CD14-positive monocyte (primary cell): Measurements from ENCODE around the gene SPON1. TPM values are rescaled to one million over a fixed set of nuclear protein-coding genes. Genes with fewer than 3 reads are reported as not detected.

Source experiments
- DNase-seq, 3 donors: peaks; one replicate each; pipeline ENCODE4 v3.0.0-alpha.2; 2011 to 2022
- H2AFZ ChIP-seq: 2 replicates; pipeline ENCODE4 v1.6.0; 2012; ENCODE audit warnings: mild to moderate bottlenecking, low read depth, low read length, inconsistent platforms; ENCODE audit not compliant: insufficient read depth, poor library complexity, severe bottlenecking
- H3K27ac ChIP-seq, 2 donors: 1 replicate in 1 of 2; 2 replicates in 1 of 2; pipeline ENCODE4 v1.5.1; 2012 to 2013; ENCODE audit warnings: low read length in 2 of 2, control low read depth in 1 of 2, inconsistent platforms in 1 of 2, low read depth in 1 of 2, mild to moderate bottlenecking in 1 of 2
- H3K27me3 ChIP-seq, 2 donors: one replicate each; pipeline versions ENCODE4 v1.6.0 to v1.6.1; 2011 to 2013; ENCODE audit warnings: low read length in 2 of 2; ENCODE audit not compliant: control insufficient read depth in 2 of 2, insufficient read depth in 2 of 2
- H3K36me3 ChIP-seq, 2 donors: replicated peaks in 1 of 2; 1 replicate in 1 of 2; 2 replicates in 1 of 2; pipeline versions ENCODE4 v1.5.1 to v1.6.1; 2012 to 2013; ENCODE audit warnings: low read length in 2 of 2, control low read depth in 1 of 2, inconsistent platforms in 1 of 2, mild to moderate bottlenecking in 1 of 2; ENCODE audit not compliant: insufficient read depth in 2 of 2, control insufficient read depth in 1 of 2
- H3K4me1 ChIP-seq, 2 donors: 1 replicate in 1 of 2; 2 replicates in 1 of 2; pipeline versions ENCODE4 v1.5.1 to v1.6.1; 2012 to 2013; ENCODE audit warnings: low read length in 2 of 2, control low read depth in 1 of 2, inconsistent platforms in 1 of 2, mild to moderate bottlenecking in 1 of 2, moderate library complexity in 1 of 2; ENCODE audit not compliant: insufficient read depth in 2 of 2, control insufficient read depth in 1 of 2
- H3K4me2 ChIP-seq: replicated peaks from 2 replicates; pipeline ENCODE3; 2012; ENCODE audit warnings: low read length, moderate library complexity, mild to moderate bottlenecking; ENCODE audit not compliant: poor library complexity, severe bottlenecking; ENCODE audit errors: extremely low read depth
- H3K4me3 ChIP-seq, 3 experiments: fragments of 200-600 bp in 1 of 3; sonication (generic) in 1 of 3; replicated peaks in 1 of 3; 1 replicate in 2 of 3; 2 replicates in 1 of 3; pipeline ENCODE4 v1.5.1; 2011 to 2013; ENCODE audit warnings: low read length in 3 of 3, mild to moderate bottlenecking in 3 of 3, control low read depth in 2 of 3, low read depth in 2 of 3, inconsistent platforms in 1 of 3, moderate library complexity in 1 of 3
- H3K79me2 ChIP-seq: 2 replicates; pipeline ENCODE4 v1.6.0; 2012; ENCODE audit warnings: mild to moderate bottlenecking, control low read depth, inconsistent platforms, low read length, moderate library complexity; ENCODE audit not compliant: insufficient read depth
- H3K9ac ChIP-seq: 2 replicates; pipeline ENCODE4 v1.6.0; 2017; ENCODE audit warnings: low read length, mild to moderate bottlenecking; ENCODE audit not compliant: insufficient read depth, poor library complexity, severe bottlenecking
- H3K9me3 ChIP-seq, 2 donors: replicated peaks in 1 of 2; 1 replicate in 1 of 2; 2 replicates in 1 of 2; pipeline versions ENCODE4 v1.5.1 to v1.6.1; 2012 to 2013; ENCODE audit warnings: low read length in 2 of 2, control low read depth in 1 of 2; ENCODE audit not compliant: control insufficient read depth in 1 of 2, insufficient read depth in 1 of 2
- H4K20me1 ChIP-seq: 2 replicates; pipeline ENCODE4 v1.6.0; 2012; ENCODE audit warnings: mild to moderate bottlenecking, low read length, control low read depth, moderate library complexity; ENCODE audit not compliant: insufficient read depth
- H3K27ac Mint-ChIP-seq, 7 donors: one replicate each; pipeline ENCODE4 v1.8.0; 2020; ENCODE audit warnings: mild to moderate bottlenecking in 7 of 7, mixed read lengths in 7 of 7, moderate library complexity in 6 of 7, inconsistent platforms in 2 of 7
- H3K27me3 Mint-ChIP-seq, 3 donors: one replicate each; pipeline ENCODE4 v1.8.0; 2021 to 2022; ENCODE audit warnings: low read depth in 3 of 3, mild to moderate bottlenecking in 3 of 3, mixed read lengths in 3 of 3, moderate library complexity in 3 of 3, inconsistent platforms in 1 of 3
- H3K36me3 Mint-ChIP-seq, 2 donors: one replicate each; pipeline ENCODE4 v1.8.0; 2020; ENCODE audit warnings: mixed read lengths in 2 of 2, inconsistent platforms in 1 of 2, mild to moderate bottlenecking in 1 of 2
- H3K4me1 Mint-ChIP-seq: one replicate; pipeline ENCODE4 v1.8.0; 2020; ENCODE audit warnings: mild to moderate bottlenecking, mixed read lengths
- H3K4me3 Mint-ChIP-seq, 2 donors: one replicate each; pipeline ENCODE4 v1.8.0; 2020; ENCODE audit warnings: mild to moderate bottlenecking in 2 of 2, mixed read lengths in 2 of 2, moderate library complexity in 1 of 2
- H3K9me3 Mint-ChIP-seq, 7 donors: one replicate each; pipeline ENCODE4 v1.8.0; 2020 to 2022; ENCODE audit warnings: mixed read lengths in 7 of 7, mild to moderate bottlenecking in 6 of 7, moderate library complexity in 6 of 7, inconsistent platforms in 2 of 7
- WGBS: methylation state at CpG from one replicate; pipeline ENCODE4 v1.1.5; 2013; ENCODE audit warnings: missing lambda C conversion rate; ENCODE audit not compliant: insufficient coverage; 5-methylcytosine and 5-hydroxymethylcytosine counted together
- intact Hi-C, 2 donors: fragments of 100-400 bp; cut with micrococcal nuclease; formaldehyde crosslinking; loops; one replicate each; pipeline versions ENCODE4 v1.15.0 to v1.15.1; 2023
- polyA plus RNA-seq, 3 donors: library from polyadenylated mRNA; depleted of rRNA in 1 of 3; unstranded in 2 of 3; stranded (reverse) in 1 of 3; fragments of 300-500 nt in 2 of 3; fragments of >200 nt in 1 of 3; fragmentation: Illumina TruSeq in 2 of 3; gene quantifications; 1 replicate in 2 of 3; 2 replicates in 1 of 3; pipeline ENCODE4 v1.2.3, GENCODE V29; 2012 to 2021
- TF ChIP-seq, protein P1 (sequence below): fragments of 200-600 bp; IDR thresholded peaks from one replicate; pipeline ENCODE4 v1.8.0; 2022; ENCODE audit warnings: antibody characterized with exemption, mild to moderate bottlenecking

SPON1 gene
- polyA plus RNA-seq, 3 donors, result not detected

- no peak overlapping the region for H3K27ac ChIP-seq
- peak overlapping the region in 1 of 2 donors; percentile 66 for H3K4me3 Mint-ChIP-seq
- no peak overlapping the region for H3K9ac ChIP-seq
- H3K4me3 ChIP-seq, result no peak overlapping the region
- H3K27me3 ChIP-seq, result peaks cover 56 to 81% of the 10 kb centered on the region in 2 donors
- TF ChIP-seq, protein P1, sequence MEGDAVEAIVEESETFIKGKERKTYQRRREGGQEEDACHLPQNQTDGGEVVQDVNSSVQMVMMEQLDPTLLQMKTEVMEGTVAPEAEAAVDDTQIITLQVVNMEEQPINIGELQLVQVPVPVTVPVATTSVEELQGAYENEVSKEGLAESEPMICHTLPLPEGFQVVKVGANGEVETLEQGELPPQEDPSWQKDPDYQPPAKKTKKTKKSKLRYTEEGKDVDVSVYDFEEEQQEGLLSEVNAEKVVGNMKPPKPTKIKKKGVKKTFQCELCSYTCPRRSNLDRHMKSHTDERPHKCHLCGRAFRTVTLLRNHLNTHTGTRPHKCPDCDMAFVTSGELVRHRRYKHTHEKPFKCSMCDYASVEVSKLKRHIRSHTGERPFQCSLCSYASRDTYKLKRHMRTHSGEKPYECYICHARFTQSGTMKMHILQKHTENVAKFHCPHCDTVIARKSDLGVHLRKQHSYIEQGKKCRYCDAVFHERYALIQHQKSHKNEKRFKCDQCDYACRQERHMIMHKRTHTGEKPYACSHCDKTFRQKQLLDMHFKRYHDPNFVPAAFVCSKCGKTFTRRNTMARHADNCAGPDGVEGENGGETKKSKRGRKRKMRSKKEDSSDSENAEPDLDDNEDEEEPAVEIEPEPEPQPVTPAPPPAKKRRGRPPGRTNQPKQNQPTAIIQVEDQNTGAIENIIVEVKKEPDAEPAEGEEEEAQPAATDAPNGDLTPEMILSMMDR, result no peak
- H3K79me2 ChIP-seq, result no peaks in the 10 kb centered on the region
- H3K36me3 ChIP-seq, result no peaks in the 10 kb centered on the region
- peaks cover 0 to 2% of the 10 kb centered on the region in 2 donors for H3K36me3 Mint-ChIP-seq
- 11% methylated on average over 6 of the region's 7 CpGs for WGBS
- H3K4me1 Mint-ChIP-seq, result peaks cover 6% of the 10 kb centered on the region
- H3K4me1 ChIP-seq, result peaks cover 0 to 3% of the 10 kb centered on the region in 2 donors
- H4K20me1 ChIP-seq, result no peaks in the 10 kb centered on the region
- H3K9me3 ChIP-seq, result peaks cover 0 to 11% of the 10 kb centered on the region in 2 donors
- H2AFZ ChIP-seq, result no peak overlapping the region
- no peak for DNase-seq
- intact Hi-C loops, result no loop called here
- H3K27ac Mint-ChIP-seq, result no peak overlapping the region
- H3K27me3 Mint-ChIP-seq, result peaks cover 63 to 80% (median 64%) of the 10 kb centered on the region in 3 donors
- H3K9me3 Mint-ChIP-seq, result peaks cover 0 to 5% (median 0%) of the 10 kb centered on the region in 7 donors
- H3K4me2 ChIP-seq, result no peak overlapping the region
Observed at GRCh38 chr11:13964771-13965074, 2.2 kb downstream of the SPON1 start.

GRCh38 chr11:13965337-13965736 is 2.8 kb downstream of the SPON1 start:
- Histone ChIP-seq H4K20me1 (no peaks in the 10 kb centered on the region), H3K9ac (no peak overlapping the region), H2AFZ (no peak overlapping the region), H3K36me3 (no peaks in the 10 kb centered on the region), H3K4me1 (peaks cover 0 to 3% of the 10 kb centered on the region in 2 donors), H3K27ac (no peak overlapping the region), H3K27me3 (peaks cover 56 to 75% of the 10 kb centered on the region in 2 donors), H3K4me3 (no peak overlapping the region), H3K9me3 (peaks cover 0 to 11% of the 10 kb centered on the region in 2 donors), H3K4me2 (no peak overlapping the region), H3K79me2 (no peaks in the 10 kb centered on the region)
- intact Hi-C loops, result no loop called here
- Mint-ChIP-seq H3K27ac (no peak overlapping the region), H3K4me1 (peaks cover 6% of the 10 kb centered on the region), H3K36me3 (peaks cover 0 to 2% of the 10 kb centered on the region in 2 donors), H3K4me3 (peak overlapping the region in 1 of 2 donors; percentile 66), H3K9me3 (peaks cover 0 to 5% (median 0%) of the 10 kb centered on the region in 7 donors), H3K27me3 (peaks cover 59 to 74% (median 60%) of the 10 kb centered on the region in 3 donors)
- WGBS, result 84% methylated on average over 2 of the region's 5 CpGs
- no peak for DNase-seq
- TF ChIP-seq, protein P1, result no peak
